H9 (cell line): ENCODE measurements around the gene PDZD2. TPM values are rescaled to one million over a fixed set of nuclear protein-coding genes. Genes with fewer than 3 reads are reported as not detected.
"Not testable (repeated sequence)": the region's sequence is repeated elsewhere in the genome, so short reads cannot be mapped to it uniquely, and the experiment has no call there.

Experiments
- DNase-seq: peaks from one replicate; pipeline ENCODE4 v3.0.0-alpha.2; 2017
- H2AFZ ChIP-seq: one replicate; pipeline ENCODE4 v1.6.1; 2013; ENCODE audit warnings: mild to moderate bottlenecking, low read length, control low read depth, moderate library complexity
- H2AK5ac ChIP-seq: 2 replicates; pipeline ENCODE4 v1.6.1; 2013; ENCODE audit warnings: low read length, control low read depth, mixed read lengths; ENCODE audit not compliant: insufficient read length
- H2BK120ac ChIP-seq: one replicate; pipeline ENCODE4 v1.6.1; 2013; ENCODE audit warnings: low read depth, mild to moderate bottlenecking, low read length, control low read depth, inconsistent platforms; ENCODE audit not compliant: poor library complexity, severe bottlenecking
- H2BK12ac ChIP-seq: 2 replicates; pipeline ENCODE4 v1.6.1; 2013; ENCODE audit warnings: low read length, control low read depth, mixed read lengths, low read depth; ENCODE audit not compliant: insufficient read length
- H2BK15ac ChIP-seq: 2 replicates; pipeline ENCODE4 v1.6.1; 2013; ENCODE audit warnings: low read depth, low read length, control low read depth
- H2BK20ac ChIP-seq: one replicate; pipeline ENCODE4 v1.6.1; 2013; ENCODE audit warnings: low read depth, mild to moderate bottlenecking, low read length, control low read depth, inconsistent platforms; ENCODE audit not compliant: poor library complexity, severe bottlenecking
- H2BK5ac ChIP-seq: 2 replicates; pipeline ENCODE4 v1.6.1; 2013; ENCODE audit warnings: low read length, control low read depth, mixed read lengths; ENCODE audit not compliant: insufficient read length
- H3K14ac ChIP-seq: 2 replicates; pipeline ENCODE4 v1.6.1; 2013; ENCODE audit warnings: low read length, control low read depth; ENCODE audit not compliant: insufficient read depth
- H3K18ac ChIP-seq: 2 replicates; pipeline ENCODE4 v1.6.1; 2013; ENCODE audit warnings: low read depth, mild to moderate bottlenecking, mixed read lengths, low read length, control low read depth; ENCODE audit not compliant: insufficient read length
- H3K23ac ChIP-seq: 2 replicates; pipeline ENCODE4 v1.6.1; 2013; ENCODE audit warnings: low read length, control low read depth, mixed read lengths, low read depth; ENCODE audit not compliant: insufficient read length
- H3K23me2 ChIP-seq: 2 replicates; pipeline ENCODE4 v1.6.1; 2013; ENCODE audit warnings: low read depth, mild to moderate bottlenecking, mixed read lengths, low read length, control low read depth; ENCODE audit not compliant: insufficient read length, poor library complexity, severe bottlenecking
- H3K27ac ChIP-seq: 2 replicates; pipeline ENCODE4 v1.5.1; 2013; ENCODE audit warnings: low read length, control low read depth, mixed read lengths, low read depth; ENCODE audit not compliant: insufficient read length
- H3K27me3 ChIP-seq: 2 replicates; pipeline ENCODE4 v1.6.1; 2013; ENCODE audit warnings: low read length, control low read depth, inconsistent platforms; ENCODE audit not compliant: insufficient read depth
- H3K4ac ChIP-seq: 2 replicates; pipeline ENCODE4 v1.6.1; 2013; ENCODE audit warnings: low read depth, mild to moderate bottlenecking, control low read depth, inconsistent platforms, low read length, moderate library complexity
- H3K4me1 ChIP-seq: 2 replicates; pipeline ENCODE4 v1.6.1; 2013; ENCODE audit warnings: low read length, control low read depth, inconsistent platforms; ENCODE audit not compliant: insufficient read depth
- H3K4me2 ChIP-seq: 2 replicates; pipeline ENCODE4 v1.6.1; 2013; ENCODE audit warnings: low read length, control low read depth, mixed read lengths; ENCODE audit not compliant: insufficient read length, insufficient read depth
- H3K56ac ChIP-seq: 2 replicates; pipeline ENCODE4 v1.6.1; 2013; ENCODE audit warnings: low read depth, mild to moderate bottlenecking, mixed read lengths, low read length, control low read depth; ENCODE audit not compliant: insufficient read length
- H3K79me1 ChIP-seq: 2 replicates; pipeline ENCODE4 v1.6.1; 2013; ENCODE audit warnings: low read depth, mild to moderate bottlenecking, moderate library complexity, low read length, control low read depth, inconsistent platforms; ENCODE audit not compliant: insufficient read depth, poor library complexity, severe bottlenecking
- H3K79me2 ChIP-seq: 2 replicates; pipeline ENCODE4 v1.6.1; 2013; ENCODE audit warnings: low read length, control low read depth, inconsistent platforms; ENCODE audit not compliant: insufficient read depth
- H3K9ac ChIP-seq: 2 replicates; pipeline ENCODE4 v1.6.1; 2013; ENCODE audit warnings: low read length, control low read depth, mixed read lengths; ENCODE audit not compliant: insufficient read length; ENCODE audit errors: extremely low read depth
- H3K9me3 ChIP-seq: one replicate; pipeline ENCODE4 v1.6.1; 2013; ENCODE audit warnings: low read depth, low read length, inconsistent platforms; ENCODE audit not compliant: control insufficient read depth
- H3T11ph ChIP-seq: one replicate; pipeline ENCODE4 v1.6.1; 2013; ENCODE audit warnings: mild to moderate bottlenecking, low read length, control low read depth, inconsistent platforms
- H4K20me1 ChIP-seq: one replicate; pipeline ENCODE4 v1.6.1; 2013; ENCODE audit not compliant: control insufficient read depth, insufficient read length, insufficient read depth
- H4K5ac ChIP-seq: 2 replicates; pipeline ENCODE4 v1.6.1; 2013; ENCODE audit warnings: low read depth, mild to moderate bottlenecking, mixed read lengths, low read length, control low read depth; ENCODE audit not compliant: insufficient read length
- H4K8ac ChIP-seq: replicated peaks from 2 replicates; pipeline ENCODE4 v1.6.1; 2013; ENCODE audit warnings: low read length, control low read depth, mixed read lengths, low read depth; ENCODE audit not compliant: insufficient read length
- H4K91ac ChIP-seq: 2 replicates; pipeline ENCODE4 v1.6.1; 2013; ENCODE audit warnings: low read depth, mild to moderate bottlenecking, moderate library complexity, mixed read lengths, low read length, control low read depth; ENCODE audit not compliant: insufficient read length
- H3K27ac Mint-ChIP-seq, 3 experiments: 2 replicates in 2 of 3; 3 replicates in 1 of 3; pipeline ENCODE4 v1.8.0; 2020 to 2021; ENCODE audit warnings: mixed read lengths in 3 of 3, mild to moderate bottlenecking in 1 of 3, moderate library complexity in 1 of 3
- H3K27me3 Mint-ChIP-seq: 2 replicates; pipeline ENCODE4 v1.8.0; 2021; ENCODE audit warnings: low read depth, mild to moderate bottlenecking, moderate library complexity, mixed read lengths
- H3K36me3 Mint-ChIP-seq, 3 experiments: 2 replicates in 2 of 3; 3 replicates in 1 of 3; pipeline ENCODE4 v1.8.0; 2020 to 2021; ENCODE audit warnings: low read depth in 3 of 3, mixed read lengths in 3 of 3; ENCODE audit not compliant: insufficient read depth in 1 of 3
- H3K4me1 Mint-ChIP-seq, 2 experiments: 2 replicates each; pipeline ENCODE4 v1.8.0; 2020; ENCODE audit warnings: mixed read lengths in 2 of 2
- H3K4me3 Mint-ChIP-seq, 2 experiments: 2 replicates in 1 of 2; 3 replicates in 1 of 2; pipeline ENCODE4 v1.8.0; 2020 to 2021; ENCODE audit warnings: mild to moderate bottlenecking in 2 of 2, mixed read lengths in 2 of 2, moderate library complexity in 1 of 2
- H3K9me3 Mint-ChIP-seq, 2 experiments: 2 replicates in 1 of 2; 3 replicates in 1 of 2; pipeline ENCODE4 v1.8.0; 2020; ENCODE audit warnings: mild to moderate bottlenecking in 2 of 2, mixed read lengths in 2 of 2, moderate library complexity in 1 of 2
- WGBS: extraction: QIAGEN DNeasy Blood & Tissue Kit; methylation state at CpG from one replicate; pipeline ENCODE4 v1.1.7; 2013; ENCODE audit warnings: missing lambda C conversion rate, low lambda C conversion rate, mixed read lengths; ENCODE audit not compliant: insufficient read length; ENCODE audit errors: extremely low coverage; 5-methylcytosine and 5-hydroxymethylcytosine counted together
- total RNA-seq: library from RNA; stranded (reverse); gene quantifications from 2 replicates; pipeline ENCODE4 v1.2.1, GENCODE V29; 2021
- TF ChIP-seq, protein P1 (sequence below): fragments of 200-600 bp; sonication (generic); conservative IDR thresholded peaks from 3 replicates; pipeline ENCODE4 v1.8.0; 2021; ENCODE audit warnings: antibody characterized with exemption, mild to moderate bottlenecking

The PDZD2 gene
- total RNA-seq, 1 experiment from 2014 or later = 9.9 TPM

DNA sequence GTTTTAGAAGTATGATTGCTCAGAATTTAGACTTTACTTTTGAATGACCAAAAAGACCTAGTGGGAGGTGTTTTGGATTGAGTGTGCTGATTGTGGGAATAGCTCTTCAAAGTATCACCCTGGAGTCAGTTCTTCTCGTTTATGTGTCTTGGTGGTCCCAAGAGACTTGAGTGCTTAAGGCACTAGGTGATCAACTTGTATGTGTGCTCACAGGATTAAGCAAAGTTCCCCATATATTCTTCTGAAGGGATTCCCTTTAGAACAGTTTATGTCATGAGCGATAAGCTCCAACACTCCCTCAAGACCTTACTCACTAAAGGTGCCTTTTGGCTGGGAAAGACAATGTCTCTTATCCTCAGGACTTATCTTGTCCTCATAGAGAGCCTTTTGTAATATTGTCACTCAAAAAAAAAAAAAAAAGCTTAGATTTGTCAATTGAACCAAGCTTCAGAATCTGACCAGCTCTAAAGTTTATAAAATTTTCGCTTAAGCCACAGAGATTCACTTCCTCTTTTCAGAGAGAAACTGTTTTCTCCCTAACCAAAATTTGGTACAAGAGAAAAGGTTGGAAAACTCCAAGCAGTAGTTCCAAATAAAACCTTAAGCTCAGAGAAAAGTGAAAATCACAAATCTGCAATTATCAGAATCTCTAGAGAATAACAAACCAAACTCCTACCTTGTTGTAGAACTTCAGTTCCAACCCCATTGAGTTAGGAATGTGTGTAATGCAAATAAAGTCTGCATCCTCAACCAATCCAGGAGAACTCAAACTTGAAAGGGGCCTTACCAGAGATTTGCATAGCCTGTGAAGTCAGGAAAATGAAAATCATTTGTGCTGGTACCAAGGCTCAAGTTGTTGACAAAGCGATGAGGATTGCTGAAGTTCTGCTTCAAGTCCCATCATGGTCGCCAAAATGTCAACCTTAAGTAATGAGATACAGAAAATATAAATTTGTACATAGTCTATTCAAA lies 40.0 kb upstream of the PDZD2 start:
- DNase-seq = no peak
- H3K27ac ChIP-seq = no peak overlapping the region
- H3K79me1 ChIP-seq = no peaks in the 10 kb centered on the region
- no peaks in the 10 kb centered on the region for H3K79me2 ChIP-seq
- H4K91ac ChIP-seq = no peak overlapping the region
- H3K4me2 ChIP-seq = no peak overlapping the region
- Mint-ChIP-seq H3K4me3 (no peak overlapping the region), H3K27ac (no peak overlapping the region), H3K4me1 (peaks cover 3 to 9% of the 10 kb centered on the region in 2 experiments; a peak in 3 of 4 replicates), H3K36me3 (no peaks in the 10 kb centered on the region; a peak in 1 of 7 replicates), H3K27me3 (no peaks in the 10 kb centered on the region), H3K9me3 (no peaks in the 10 kb centered on the region)
- H3K27me3 ChIP-seq = no peaks in the 10 kb centered on the region
- no peak overlapping the region for H3K23ac ChIP-seq
- H3K23me2 ChIP-seq = no peaks in the 10 kb centered on the region
- no peak overlapping the region for H2BK20ac ChIP-seq
- no peak overlapping the region for H2BK12ac ChIP-seq
- H3K56ac ChIP-seq = no peak overlapping the region
- H3K18ac ChIP-seq = no peak overlapping the region
- H3K9me3 ChIP-seq = no peaks in the 10 kb centered on the region
- H2AK5ac ChIP-seq = no peak overlapping the region
- H2BK120ac ChIP-seq = no peak overlapping the region
- H4K5ac ChIP-seq = no peak overlapping the region
- no CpG with 5 or more reads among the region's 5 CpGs for WGBS
- no peaks in the 10 kb centered on the region for H4K20me1 ChIP-seq
- no peak overlapping the region for H2BK5ac ChIP-seq
- H4K8ac ChIP-seq = no peak overlapping the region
- no peak overlapping the region for H2BK15ac ChIP-seq
- H3K9ac ChIP-seq = no peak overlapping the region
- H3K4me1 ChIP-seq = no peaks in the 10 kb centered on the region
- no peak overlapping the region for H2AFZ ChIP-seq
- no peak overlapping the region for H3T11ph ChIP-seq
- no peak overlapping the region for H3K4ac ChIP-seq
- TF ChIP-seq, protein P1, sequence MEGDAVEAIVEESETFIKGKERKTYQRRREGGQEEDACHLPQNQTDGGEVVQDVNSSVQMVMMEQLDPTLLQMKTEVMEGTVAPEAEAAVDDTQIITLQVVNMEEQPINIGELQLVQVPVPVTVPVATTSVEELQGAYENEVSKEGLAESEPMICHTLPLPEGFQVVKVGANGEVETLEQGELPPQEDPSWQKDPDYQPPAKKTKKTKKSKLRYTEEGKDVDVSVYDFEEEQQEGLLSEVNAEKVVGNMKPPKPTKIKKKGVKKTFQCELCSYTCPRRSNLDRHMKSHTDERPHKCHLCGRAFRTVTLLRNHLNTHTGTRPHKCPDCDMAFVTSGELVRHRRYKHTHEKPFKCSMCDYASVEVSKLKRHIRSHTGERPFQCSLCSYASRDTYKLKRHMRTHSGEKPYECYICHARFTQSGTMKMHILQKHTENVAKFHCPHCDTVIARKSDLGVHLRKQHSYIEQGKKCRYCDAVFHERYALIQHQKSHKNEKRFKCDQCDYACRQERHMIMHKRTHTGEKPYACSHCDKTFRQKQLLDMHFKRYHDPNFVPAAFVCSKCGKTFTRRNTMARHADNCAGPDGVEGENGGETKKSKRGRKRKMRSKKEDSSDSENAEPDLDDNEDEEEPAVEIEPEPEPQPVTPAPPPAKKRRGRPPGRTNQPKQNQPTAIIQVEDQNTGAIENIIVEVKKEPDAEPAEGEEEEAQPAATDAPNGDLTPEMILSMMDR = no peak
- no peak overlapping the region for H3K14ac ChIP-seq

DNA sequence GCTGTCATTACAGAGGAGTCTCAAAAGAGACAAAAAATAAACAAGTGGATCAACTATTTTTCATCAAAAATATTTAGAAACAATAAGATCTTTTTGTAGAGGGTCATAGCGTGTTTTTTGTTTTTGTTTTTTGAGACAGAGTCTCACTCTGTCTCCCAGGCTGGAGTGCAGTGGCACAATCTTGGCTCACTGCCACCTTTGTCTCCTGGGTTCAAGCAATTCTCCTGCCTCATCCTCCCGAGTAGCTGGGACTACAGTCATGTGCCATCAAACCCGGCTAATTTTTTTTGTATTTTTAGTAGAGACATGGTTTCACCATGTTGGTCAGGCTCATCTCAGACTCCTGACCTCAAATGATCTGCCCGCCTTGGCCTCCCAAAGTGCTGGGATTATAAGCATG lies 36.6 kb upstream of the PDZD2 start:
- not testable (repeated sequence) for H3K36me3 Mint-ChIP-seq, H3K27ac Mint-ChIP-seq, H3K9me3 ChIP-seq, H2BK20ac ChIP-seq, H3K23me2 ChIP-seq, H3K18ac ChIP-seq, H3K27ac ChIP-seq, H2AFZ ChIP-seq, H3K27me3 ChIP-seq, H3K79me1 ChIP-seq, H4K5ac ChIP-seq, H3K4me2 ChIP-seq, H3K4me1 Mint-ChIP-seq, H3T11ph ChIP-seq, H3K9ac ChIP-seq, H2BK5ac ChIP-seq, H3K14ac ChIP-seq, H3K27me3 Mint-ChIP-seq, H3K79me2 ChIP-seq, H2BK15ac ChIP-seq, H3K23ac ChIP-seq, H2AK5ac ChIP-seq, H4K8ac ChIP-seq, H3K4me3 Mint-ChIP-seq, DNase-seq, H2BK120ac ChIP-seq, H3K4me1 ChIP-seq, H3K56ac ChIP-seq, H3K9me3 Mint-ChIP-seq, H4K20me1 ChIP-seq, H4K91ac ChIP-seq, H2BK12ac ChIP-seq, H3K4ac ChIP-seq
- no CpG with 5 or more reads among the region's 4 CpGs for WGBS
